Measurements from ENCODE around the gene PRR7.

DNA sequence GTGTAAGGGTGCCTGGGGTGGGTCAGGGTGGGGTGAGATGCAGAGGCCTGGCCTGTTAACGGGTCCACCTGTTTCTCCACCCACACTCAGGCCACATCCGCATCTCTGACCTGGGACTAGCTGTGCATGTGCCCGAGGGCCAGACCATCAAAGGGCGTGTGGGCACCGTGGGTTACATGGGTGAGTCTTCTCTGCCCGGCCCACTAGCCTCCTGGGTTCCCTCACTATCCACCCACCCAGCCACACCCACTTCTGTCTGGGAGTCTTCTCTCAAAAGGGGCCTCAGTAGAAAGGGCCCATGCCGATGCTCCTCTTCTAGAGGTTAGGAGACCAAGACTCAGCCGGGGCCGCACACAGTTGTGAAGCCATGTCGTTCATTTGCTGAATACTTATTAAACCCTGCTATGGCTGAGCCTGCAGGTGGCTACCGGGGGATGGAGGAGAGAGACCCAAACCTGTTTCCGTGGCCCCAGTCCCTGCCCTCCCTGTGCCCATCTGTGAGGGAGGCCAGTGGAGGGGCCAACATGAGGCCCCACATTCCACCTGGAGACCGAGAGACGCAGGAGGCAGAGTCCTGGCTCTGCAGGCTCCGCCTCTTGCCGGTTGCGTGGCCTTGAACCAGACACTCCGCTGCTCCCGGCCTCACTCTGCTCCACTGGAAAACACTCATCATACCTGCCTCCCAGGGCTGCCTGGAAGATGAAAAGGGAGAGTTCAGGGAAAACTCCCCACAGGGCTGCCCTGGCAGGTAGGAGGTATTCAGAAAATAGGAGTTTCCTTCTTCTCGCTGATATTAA, 11.5 kb upstream of the PRR7 start:
- no peak for TF ChIP-seq EZH2 (IDR thresholded peaks at IDR 0.05; ENCODE audit: low read length, unreplicated experiment)
- TF ChIP-seq CTCF (conservative IDR thresholded peaks at IDR 0.05; ENCODE audit: low read depth, low read length), result no peak
- TF ChIP-seq EZH2phosphoT487 (IDR thresholded peaks at IDR 0.05; ENCODE audit: borderline replicate concordance, low read length), result no peak
